Subcutaneous adipose tissue (tissue), 4 donors: ENCODE data around the gene MAD2L2. TPM values are rescaled to one million over a fixed set of nuclear protein-coding genes. Genes with fewer than 3 reads are reported as not detected.

Experiments
- total RNA-seq, 4 donors: library from RNA; depleted of rRNA; stranded (reverse); fragments of >200 nt; gene quantifications; one replicate each; pipeline ENCODE4 v1.1.0, GENCODE V29; 2016
- TF ChIP-seq, protein P1 (sequence below): fragments of 450-650 bp; IDR thresholded peaks from one replicate; pipeline ENCODE4 v1.5.1; 2016; ENCODE audit warnings: low read depth, mild to moderate bottlenecking, control low read depth, antibody characterized with exemption, moderate library complexity

Gene MAD2L2
- total RNA-seq, 4 donors from 2014 or later: 20.5 to 44.5 (median 25.8) TPM

DNA sequence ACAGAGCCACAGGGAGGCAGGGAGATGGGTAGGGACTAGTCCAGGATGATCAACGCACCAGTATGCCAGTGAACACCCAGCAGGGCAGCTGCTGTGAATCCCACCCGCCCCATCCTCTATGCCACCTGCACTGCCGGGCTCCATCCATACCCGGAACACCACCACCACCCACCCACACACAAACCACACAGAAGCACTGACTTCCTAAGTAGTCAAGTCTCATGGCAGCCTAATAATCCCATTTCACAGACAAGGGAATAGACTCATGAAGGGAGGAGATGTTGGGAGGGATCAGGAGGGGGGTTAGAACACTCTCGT lies 16.9 kb upstream of the MAD2L2 start:
- TF ChIP-seq, protein P1, sequence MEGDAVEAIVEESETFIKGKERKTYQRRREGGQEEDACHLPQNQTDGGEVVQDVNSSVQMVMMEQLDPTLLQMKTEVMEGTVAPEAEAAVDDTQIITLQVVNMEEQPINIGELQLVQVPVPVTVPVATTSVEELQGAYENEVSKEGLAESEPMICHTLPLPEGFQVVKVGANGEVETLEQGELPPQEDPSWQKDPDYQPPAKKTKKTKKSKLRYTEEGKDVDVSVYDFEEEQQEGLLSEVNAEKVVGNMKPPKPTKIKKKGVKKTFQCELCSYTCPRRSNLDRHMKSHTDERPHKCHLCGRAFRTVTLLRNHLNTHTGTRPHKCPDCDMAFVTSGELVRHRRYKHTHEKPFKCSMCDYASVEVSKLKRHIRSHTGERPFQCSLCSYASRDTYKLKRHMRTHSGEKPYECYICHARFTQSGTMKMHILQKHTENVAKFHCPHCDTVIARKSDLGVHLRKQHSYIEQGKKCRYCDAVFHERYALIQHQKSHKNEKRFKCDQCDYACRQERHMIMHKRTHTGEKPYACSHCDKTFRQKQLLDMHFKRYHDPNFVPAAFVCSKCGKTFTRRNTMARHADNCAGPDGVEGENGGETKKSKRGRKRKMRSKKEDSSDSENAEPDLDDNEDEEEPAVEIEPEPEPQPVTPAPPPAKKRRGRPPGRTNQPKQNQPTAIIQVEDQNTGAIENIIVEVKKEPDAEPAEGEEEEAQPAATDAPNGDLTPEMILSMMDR: no peak

- TF ChIP-seq, protein P1: no peak
These were observed 16.4 kb upstream of the MAD2L2 start for GRCh38 chr1:11697188-11697892.

- TF ChIP-seq, protein P1: no peak
These were observed 14.9 kb upstream of the MAD2L2 start for GRCh38 chr1:11695861-11696260.

GRCh38 chr1:11693917-11694316 lies 13.0 kb upstream of the MAD2L2 start:
- TF ChIP-seq, protein P1: no peak

GRCh38 chr1:11693024-11693590 lies 12.2 kb upstream of the MAD2L2 start:
- TF ChIP-seq, protein P1: no peak

- TF ChIP-seq, protein P1: no peak
These were observed 11.2 kb upstream of the MAD2L2 start for GRCh38 chr1:11691928-11692711.

DNA sequence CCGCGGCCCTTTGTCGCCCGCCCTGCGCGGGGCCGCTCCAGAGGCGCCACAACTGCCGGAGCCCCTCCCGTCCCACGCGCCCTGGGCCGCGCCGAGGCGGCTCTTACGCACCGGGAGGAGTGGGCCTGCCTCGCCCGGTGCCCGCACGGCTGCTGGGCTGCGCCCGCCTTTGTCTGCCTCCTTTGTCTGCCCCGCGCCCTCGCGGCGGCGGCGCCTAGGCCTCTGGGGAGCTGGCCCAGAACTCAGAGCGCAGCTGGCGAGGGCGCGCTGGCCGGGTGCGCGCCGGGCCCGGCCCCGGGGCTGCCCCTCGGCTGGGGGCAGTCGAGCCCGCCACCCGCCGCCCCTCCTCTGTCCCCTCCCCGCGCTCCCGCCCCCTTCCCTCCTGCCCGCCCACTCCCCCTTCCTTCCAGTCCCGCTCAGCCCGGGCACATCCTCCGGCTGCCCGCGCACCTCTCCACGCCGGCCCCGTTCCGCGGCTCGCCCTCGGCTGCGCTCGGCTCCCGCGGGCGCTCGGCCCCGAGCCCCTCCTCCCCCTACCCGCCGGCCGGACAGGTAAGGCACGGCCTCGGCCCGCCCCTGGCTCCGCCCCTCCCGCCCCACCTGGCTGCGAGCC lies 10.5 kb upstream of the MAD2L2 start, which contains the start of gene DRAXIN:
TSS of gene DRAXIN (plus strand) at position 409 of the 613 bp plus-strand sequence. CDS start 14,549 bp downstream, outside the sequence.
- TF ChIP-seq, protein P1: no peak
